ENCODE measurements around the gene PPP6R3.

- TF ChIP-seq, protein P1, sequence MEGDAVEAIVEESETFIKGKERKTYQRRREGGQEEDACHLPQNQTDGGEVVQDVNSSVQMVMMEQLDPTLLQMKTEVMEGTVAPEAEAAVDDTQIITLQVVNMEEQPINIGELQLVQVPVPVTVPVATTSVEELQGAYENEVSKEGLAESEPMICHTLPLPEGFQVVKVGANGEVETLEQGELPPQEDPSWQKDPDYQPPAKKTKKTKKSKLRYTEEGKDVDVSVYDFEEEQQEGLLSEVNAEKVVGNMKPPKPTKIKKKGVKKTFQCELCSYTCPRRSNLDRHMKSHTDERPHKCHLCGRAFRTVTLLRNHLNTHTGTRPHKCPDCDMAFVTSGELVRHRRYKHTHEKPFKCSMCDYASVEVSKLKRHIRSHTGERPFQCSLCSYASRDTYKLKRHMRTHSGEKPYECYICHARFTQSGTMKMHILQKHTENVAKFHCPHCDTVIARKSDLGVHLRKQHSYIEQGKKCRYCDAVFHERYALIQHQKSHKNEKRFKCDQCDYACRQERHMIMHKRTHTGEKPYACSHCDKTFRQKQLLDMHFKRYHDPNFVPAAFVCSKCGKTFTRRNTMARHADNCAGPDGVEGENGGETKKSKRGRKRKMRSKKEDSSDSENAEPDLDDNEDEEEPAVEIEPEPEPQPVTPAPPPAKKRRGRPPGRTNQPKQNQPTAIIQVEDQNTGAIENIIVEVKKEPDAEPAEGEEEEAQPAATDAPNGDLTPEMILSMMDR (IDR thresholded peaks at IDR 0.05) = no peak
- no peak for TF ChIP-seq POLR2A (IDR thresholded peaks at IDR 0.05)
These were observed 47.7 kb upstream of the PPP6R3 start for GRCh38 chr11:68412593-68413475.
